Panc1 (cell line): ENCODE data around the gene TLE4. TPM values are rescaled to one million over a fixed set of nuclear protein-coding genes. Genes with fewer than 3 reads are reported as not detected.

Source experiments
- ATAC-seq: fragments of 200-7000 bp; cut with Tn5 transposase; 2 replicates; pipeline ENCODE4 v1.9.1; 2020; ENCODE audit warnings: mild to moderate bottlenecking, moderate library complexity
- BruUV-seq: library from RNA; stranded (reverse); fragments of 400-500 nt; replicated peaks from 2 replicates; lab custom pipeline; 2021; lab: Mats Ljungman, UMichigan
- CTCF ChIA-PET: fragments of 300-600 bp; sonication (Branson Sonifier 250); formaldehyde crosslinking; loops from one replicate; lab custom pipeline; 2022; ENCODE audit warnings: antibody characterized with exemption; lab: Charles Lee
- POLR2A ChIA-PET: fragments of 300-600 bp; sonication (Branson Sonifier 250); formaldehyde crosslinking; loops from one replicate; lab custom pipeline; 2022; ENCODE audit warnings: antibody characterized with exemption; lab: Charles Lee
- DNase-seq: peaks from one replicate; pipeline ENCODE4 v3.0.0-alpha.2; 2010; ENCODE audit warnings: low read depth, low spot score
- H3K27ac ChIP-seq: 2 replicates; pipeline ENCODE4 v1.5.1; 2011; ENCODE audit warnings: mild to moderate bottlenecking, low read length, inconsistent platforms
- H3K27me3 ChIP-seq: fragments of 200-500 bp; sonication (Bioruptor generic); 2 replicates; pipeline ENCODE4 v1.6.0; 2014; ENCODE audit warnings: low read length, inconsistent platforms; ENCODE audit not compliant: control insufficient read depth, insufficient read depth
- H3K36me3 ChIP-seq: fragments of 200-500 bp; sonication (Bioruptor generic); 2 replicates; pipeline ENCODE4 v1.5.1; 2014; ENCODE audit warnings: inconsistent platforms, mild to moderate bottlenecking, low read length, moderate library complexity; ENCODE audit not compliant: control insufficient read depth, insufficient read depth
- H3K4me1 ChIP-seq: 2 replicates; pipeline ENCODE4 v1.5.1; 2011; ENCODE audit warnings: inconsistent platforms, mild to moderate bottlenecking, low read length, moderate library complexity; ENCODE audit not compliant: control insufficient read depth, insufficient read depth
- H3K4me3 ChIP-seq, 2 experiments: 2 replicates each; pipeline ENCODE4 v1.5.1; 2011 to 2012; ENCODE audit warnings: low read depth in 2 of 2, low read length in 2 of 2, mild to moderate bottlenecking in 2 of 2, inconsistent platforms in 1 of 2, moderate library complexity in 1 of 2
- H3K9me3 ChIP-seq: fragments of 200-500 bp; sonication (Bioruptor generic); 2 replicates; pipeline ENCODE4 v1.5.1; 2014; ENCODE audit warnings: low read depth, mild to moderate bottlenecking, inconsistent platforms, low read length, moderate library complexity; ENCODE audit not compliant: control insufficient read depth, insufficient read depth
- POLR2AphosphoS5 ChIP-seq: IDR thresholded peaks from 2 replicates; pipeline ENCODE4 v1.6.1; 2012; ENCODE audit warnings: mild to moderate bottlenecking, low read depth, low read length, moderate library complexity
- REST ChIP-seq, 2 experiments: IDR thresholded peaks; 2 replicates each; pipeline ENCODE4 v1.6.1; 2011 to 2012; ENCODE audit warnings: low read depth in 2 of 2, control low read depth in 1 of 2, low read length in 1 of 2, mild to moderate bottlenecking in 1 of 2, moderate library complexity in 1 of 2; ENCODE audit not compliant: insufficient read depth in 1 of 2
- SIN3A ChIP-seq: IDR thresholded peaks from 2 replicates; pipeline ENCODE4 v1.6.1; 2012; ENCODE audit warnings: low read depth, mild to moderate bottlenecking, low read length, moderate library complexity, borderline replicate concordance; ENCODE audit not compliant: insufficient read depth
- TCF7L2 ChIP-seq: IDR thresholded peaks from 2 replicates; pipeline ENCODE4 v1.6.1; 2011; ENCODE audit warnings: mild to moderate bottlenecking, low read depth, low read length, inconsistent platforms
- in situ Hi-C: cut with HindIII; loops from 2 replicates; pipeline ENCODE4 v1.10.0; 2016; ENCODE audit warnings: low sequenced_read_pairs, low pct_unique_long_range_greater_than_20kb
- intact Hi-C: fragments of 100-400 bp; cut with micrococcal nuclease; formaldehyde crosslinking; loops from one replicate; pipeline ENCODE4 v1.10.0; 2022; ENCODE audit not compliant: unreplicated experiment
- total RNA-seq: library from RNA; stranded (reverse); gene quantifications from one replicate; pipeline ENCODE4 v1.2.1, GENCODE V29; 2021; ENCODE audit not compliant: unreplicated experiment
- TF ChIP-seq, protein P1 (sequence below): fragments of 450-650 bp; IDR thresholded peaks from 2 replicates; pipeline ENCODE4 v1.5.1; 2017; ENCODE audit warnings: mild to moderate bottlenecking

Gene TLE4
- total RNA-seq, 1 experiment from 2014 or later, result 8.7 TPM

DNA sequence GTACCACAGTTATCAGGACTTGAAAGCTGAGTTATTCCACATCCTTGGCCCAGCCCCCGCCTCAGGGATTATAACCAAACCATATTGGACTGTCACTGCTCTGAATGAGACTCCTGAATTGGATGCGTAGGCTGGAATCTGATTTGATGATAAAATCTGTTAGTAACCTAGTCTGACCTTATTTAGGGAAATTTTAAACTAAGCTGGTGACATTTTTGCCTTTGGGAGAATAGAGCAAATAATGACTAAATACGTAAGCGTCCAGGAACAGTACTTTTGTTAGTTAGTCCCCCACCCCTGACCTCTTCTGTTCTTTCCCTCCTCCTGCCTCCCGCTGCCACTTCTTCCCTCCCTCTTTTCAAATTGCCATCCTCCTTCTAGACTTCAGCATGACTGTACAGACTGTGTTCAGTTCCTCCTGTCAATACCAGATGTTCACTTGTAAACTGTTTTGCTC, 92.6 kb downstream of the TLE4 start:
- BruUV-seq, result no TSS peak
- intact Hi-C loops, result no loop called here
- in situ Hi-C loops, result no loop called here
- DNase-seq (no peak), ATAC-seq (no peak)
- Histone ChIP-seq H3K36me3 (no peaks in the 10 kb centered on the region), H3K27ac (no peak overlapping the region), H3K27me3 (no peaks in the 10 kb centered on the region), H3K4me1 (no peaks in the 10 kb centered on the region), H3K4me3 (no peak overlapping the region), H3K9me3 (no peaks in the 10 kb centered on the region)
- TF ChIP-seq, protein P1, sequence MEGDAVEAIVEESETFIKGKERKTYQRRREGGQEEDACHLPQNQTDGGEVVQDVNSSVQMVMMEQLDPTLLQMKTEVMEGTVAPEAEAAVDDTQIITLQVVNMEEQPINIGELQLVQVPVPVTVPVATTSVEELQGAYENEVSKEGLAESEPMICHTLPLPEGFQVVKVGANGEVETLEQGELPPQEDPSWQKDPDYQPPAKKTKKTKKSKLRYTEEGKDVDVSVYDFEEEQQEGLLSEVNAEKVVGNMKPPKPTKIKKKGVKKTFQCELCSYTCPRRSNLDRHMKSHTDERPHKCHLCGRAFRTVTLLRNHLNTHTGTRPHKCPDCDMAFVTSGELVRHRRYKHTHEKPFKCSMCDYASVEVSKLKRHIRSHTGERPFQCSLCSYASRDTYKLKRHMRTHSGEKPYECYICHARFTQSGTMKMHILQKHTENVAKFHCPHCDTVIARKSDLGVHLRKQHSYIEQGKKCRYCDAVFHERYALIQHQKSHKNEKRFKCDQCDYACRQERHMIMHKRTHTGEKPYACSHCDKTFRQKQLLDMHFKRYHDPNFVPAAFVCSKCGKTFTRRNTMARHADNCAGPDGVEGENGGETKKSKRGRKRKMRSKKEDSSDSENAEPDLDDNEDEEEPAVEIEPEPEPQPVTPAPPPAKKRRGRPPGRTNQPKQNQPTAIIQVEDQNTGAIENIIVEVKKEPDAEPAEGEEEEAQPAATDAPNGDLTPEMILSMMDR, result no peak
- TF ChIP-seq SIN3A (no peak), REST (IDR thresholded peaks at IDR 0.05; ENCODE audit: insufficient read depth in 1 of 2, low read depth in 2 of 2, low read length in 1 of 2) (no peak), TCF7L2 (no peak), POLR2AphosphoS5 (no peak)
- ChIA-PET POLR2A (no interaction called here), CTCF (no interaction called here)

DNA sequence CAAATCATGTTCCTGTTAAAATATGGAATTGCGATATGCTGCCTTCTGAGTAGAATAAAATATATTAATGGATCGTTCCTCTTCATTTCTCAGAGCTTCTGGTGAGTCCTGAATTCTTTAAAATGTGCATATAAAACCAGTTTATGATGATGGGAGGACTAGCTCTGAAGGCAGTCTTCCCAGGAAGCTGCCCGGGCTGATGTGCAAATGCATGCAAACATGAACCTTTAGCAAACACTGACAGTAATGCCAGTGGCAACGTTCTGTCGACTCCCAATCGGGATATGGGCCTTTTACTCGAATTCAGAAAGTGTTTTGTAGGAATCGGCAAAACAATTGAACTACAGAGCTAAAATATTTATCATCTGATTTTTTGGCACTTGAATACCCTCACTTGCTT, 93.6 kb downstream of the TLE4 start:
- Histone ChIP-seq H3K9me3 (no peaks in the 10 kb centered on the region), H3K27ac (no peak overlapping the region), H3K27me3 (no peaks in the 10 kb centered on the region), H3K36me3 (no peaks in the 10 kb centered on the region), H3K4me3 (no peak overlapping the region), H3K4me1 (no peaks in the 10 kb centered on the region)
- intact Hi-C loops, result no loop called here
- no TSS peak for BruUV-seq
- in situ Hi-C loops, result no loop called here
- DNase-seq (no peak), ATAC-seq (no peak)
- POLR2A ChIA-PET, result no interaction called here
- CTCF ChIA-PET, result no interaction called here
- TF ChIP-seq POLR2AphosphoS5 (no peak), SIN3A (no peak), REST (IDR thresholded peaks at IDR 0.05; ENCODE audit: insufficient read depth in 1 of 2, low read depth in 2 of 2, low read length in 1 of 2) (no peak), TCF7L2 (no peak)
- TF ChIP-seq, protein P1, result no peak
